GM10847 (cell line): Measurements from ENCODE around the gene EXOC4.

Source experiments
- POLR2A ChIP-seq: IDR thresholded peaks from 2 replicates; pipeline ENCODE4 v1.6.1; 2011; ENCODE audit not compliant: insufficient read length; ENCODE audit errors: extremely low read depth

The EXOC4 gene

GRCh38 chr7:134013249-134013648, 760.4 kb downstream of the EXOC4 start:
- TF ChIP-seq POLR2A = no peak

GRCh38 chr7:134014935-134015334, 762.1 kb downstream of the EXOC4 start:
- no peak for TF ChIP-seq POLR2A

- TF ChIP-seq POLR2A = no peak
Observed at GRCh38 chr7:134016223-134016941, 763.5 kb downstream of the EXOC4 start.

GRCh38 chr7:134016942-134017303, 764.0 kb downstream of the EXOC4 start:
- no peak for TF ChIP-seq POLR2A

DNA sequence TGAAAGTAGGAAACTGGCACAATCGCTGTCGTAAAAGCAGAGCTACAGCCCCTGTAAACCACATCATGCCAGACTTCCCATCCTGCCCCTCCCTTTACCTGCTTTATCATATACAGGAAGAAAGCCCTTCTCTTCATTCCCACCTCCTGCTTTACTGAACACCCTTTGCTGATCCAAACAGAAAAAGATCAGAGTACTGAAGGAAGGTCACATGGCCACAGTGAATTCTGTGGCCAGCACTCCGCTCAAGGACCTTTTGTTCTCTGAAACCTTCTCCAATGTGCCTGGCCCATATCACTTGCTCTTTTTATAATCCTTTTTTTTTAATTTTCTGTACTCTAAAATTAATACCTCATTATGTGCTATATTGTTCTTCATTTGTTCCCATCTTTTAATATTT, 765.4 kb downstream of the EXOC4 start:
- TF ChIP-seq POLR2A = no peak

- no peak for TF ChIP-seq POLR2A
Observed at GRCh38 chr7:134019251-134019650, 766.4 kb downstream of the EXOC4 start.

GRCh38 chr7:134021836-134022235, 769.0 kb downstream of the EXOC4 start:
- no peak for TF ChIP-seq POLR2A

DNA sequence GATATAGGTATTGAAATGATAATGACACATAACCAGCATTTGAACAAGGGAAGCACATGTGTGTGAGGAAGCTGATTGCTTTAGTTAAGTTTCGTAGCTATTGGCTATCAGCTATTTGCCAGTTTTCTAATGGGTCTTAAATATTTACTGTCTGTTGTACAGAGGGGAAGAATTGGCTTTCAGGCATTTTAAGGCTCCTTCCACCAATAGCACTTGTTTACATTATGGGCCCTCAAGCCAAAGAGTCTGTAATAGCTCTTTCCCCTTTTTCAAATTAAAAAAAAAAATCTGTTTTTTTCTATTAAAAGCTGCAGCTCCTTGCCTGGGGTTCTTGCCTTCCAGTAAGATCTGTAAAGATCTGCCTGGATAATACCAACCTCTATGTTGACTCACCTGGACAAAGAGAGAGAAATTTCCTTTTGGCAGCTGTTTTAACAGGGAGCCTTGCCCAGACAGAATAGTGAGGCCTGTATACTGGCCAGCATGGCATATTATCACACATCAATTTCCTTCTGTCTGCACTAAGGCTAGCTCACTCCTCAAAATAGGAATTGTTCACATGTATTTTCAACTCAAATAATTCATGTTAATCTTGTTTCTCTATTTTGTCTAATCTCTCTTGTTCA, 769.5 kb downstream of the EXOC4 start:
- TF ChIP-seq POLR2A = no peak

DNA sequence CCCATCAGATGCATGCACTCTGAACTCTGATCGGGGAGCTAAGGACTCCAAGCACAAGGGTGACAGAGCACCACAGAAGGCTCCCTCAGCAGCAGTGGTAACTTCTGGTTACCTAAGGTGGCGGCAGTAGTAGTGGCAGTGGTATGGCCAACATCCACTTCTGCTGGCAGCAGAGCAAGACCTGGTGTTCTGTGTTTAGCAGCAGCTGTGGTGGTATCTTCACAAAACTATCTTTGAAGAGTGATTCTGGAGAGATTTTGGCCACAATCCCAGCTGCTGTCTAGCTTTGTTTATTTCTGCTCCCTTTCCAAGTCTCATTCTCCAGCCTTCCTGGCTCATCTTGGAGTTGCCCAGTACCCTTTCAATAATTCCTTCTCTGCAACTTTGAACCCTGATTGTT, 771.9 kb downstream of the EXOC4 start:
- no peak for TF ChIP-seq POLR2A

- TF ChIP-seq POLR2A = no peak
Observed at GRCh38 chr7:134028853-134029252, 776.0 kb downstream of the EXOC4 start.

DNA sequence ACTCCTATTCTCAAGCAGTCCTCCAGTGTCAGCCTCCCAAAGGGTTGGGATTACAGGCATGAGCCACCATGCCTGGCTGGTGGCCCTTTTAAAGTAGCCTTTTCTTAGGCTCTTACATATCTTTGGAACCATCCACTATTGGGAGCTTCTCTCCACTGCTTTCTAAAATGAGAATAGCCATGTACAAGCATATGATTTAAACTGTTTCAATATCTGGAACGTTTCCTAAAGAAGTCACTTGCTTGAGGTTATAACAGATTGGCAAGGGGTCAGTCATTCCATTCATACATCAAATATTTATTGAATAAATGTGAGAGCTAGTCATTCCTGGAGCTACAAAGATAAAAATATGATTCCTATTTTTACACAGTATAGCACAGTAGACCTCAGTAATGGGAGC, 776.9 kb downstream of the EXOC4 start:
- no peak for TF ChIP-seq POLR2A

GRCh38 chr7:134030460-134030865, 777.6 kb downstream of the EXOC4 start:
- TF ChIP-seq POLR2A = no peak

GRCh38 chr7:134031835-134032617, 779.1 kb downstream of the EXOC4 start:
- no peak for TF ChIP-seq POLR2A

- TF ChIP-seq POLR2A = no peak
Observed at GRCh38 chr7:134034652-134035051, 781.8 kb downstream of the EXOC4 start.

- no peak for TF ChIP-seq POLR2A
Observed at GRCh38 chr7:134037991-134038390, 785.1 kb downstream of the EXOC4 start.

- no peak for TF ChIP-seq POLR2A
Observed at GRCh38 chr7:134040988-134041387, 788.1 kb downstream of the EXOC4 start.
